ENCODE data around the gene IL20RB. TPM values are rescaled to one million over a fixed set of nuclear protein-coding genes. Genes with fewer than 3 reads are reported as not detected.
"Not testable (repeated sequence)": the region's sequence is repeated elsewhere in the genome, so short reads cannot be mapped to it uniquely, and the experiment has no call there.

The IL20RB gene
- total and polyA plus RNA-seq, 9 donors: 0.35 to 1.7 (median 0.60) TPM

DNA sequence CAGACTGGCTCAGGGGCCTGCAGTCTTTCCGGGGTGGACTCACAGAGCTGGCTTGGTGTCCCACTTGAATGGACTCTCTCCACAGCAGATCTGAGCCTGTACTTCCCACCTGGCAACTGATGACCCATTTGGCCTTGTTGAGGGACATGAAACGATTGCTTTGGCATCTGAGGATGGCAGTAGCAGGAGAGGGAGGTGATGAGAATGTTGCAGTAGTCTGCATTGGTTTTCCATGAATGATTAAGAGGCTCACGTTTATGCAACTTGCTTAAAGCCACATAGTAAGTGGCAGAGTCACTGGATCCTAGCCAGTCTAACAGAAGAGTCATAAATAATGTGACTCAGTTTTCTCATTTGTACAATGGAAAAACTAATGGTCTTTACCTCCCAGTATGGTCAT, 21.9 kb downstream of the IL20RB start:
- intact Hi-C loops (cut with DNase I): no loop called here
- Histone ChIP-seq H3K27ac (no peak overlapping the region), H3K4me3 (no peak overlapping the region), H3K9me3 (no peaks in the 10 kb centered on the region), H3K4me1 (ENCODE audit: insufficient read depth) (no peaks in the 10 kb centered on the region), H3K27me3 (no peaks in the 10 kb centered on the region), H3K36me3 (no peaks in the 10 kb centered on the region)
- WGBS, 3 donors: 73 to 83% (median 73%) methylated on average over 3 of the region's 3 CpGs
- DNase-seq: no peak
- TF ChIP-seq, protein P1, sequence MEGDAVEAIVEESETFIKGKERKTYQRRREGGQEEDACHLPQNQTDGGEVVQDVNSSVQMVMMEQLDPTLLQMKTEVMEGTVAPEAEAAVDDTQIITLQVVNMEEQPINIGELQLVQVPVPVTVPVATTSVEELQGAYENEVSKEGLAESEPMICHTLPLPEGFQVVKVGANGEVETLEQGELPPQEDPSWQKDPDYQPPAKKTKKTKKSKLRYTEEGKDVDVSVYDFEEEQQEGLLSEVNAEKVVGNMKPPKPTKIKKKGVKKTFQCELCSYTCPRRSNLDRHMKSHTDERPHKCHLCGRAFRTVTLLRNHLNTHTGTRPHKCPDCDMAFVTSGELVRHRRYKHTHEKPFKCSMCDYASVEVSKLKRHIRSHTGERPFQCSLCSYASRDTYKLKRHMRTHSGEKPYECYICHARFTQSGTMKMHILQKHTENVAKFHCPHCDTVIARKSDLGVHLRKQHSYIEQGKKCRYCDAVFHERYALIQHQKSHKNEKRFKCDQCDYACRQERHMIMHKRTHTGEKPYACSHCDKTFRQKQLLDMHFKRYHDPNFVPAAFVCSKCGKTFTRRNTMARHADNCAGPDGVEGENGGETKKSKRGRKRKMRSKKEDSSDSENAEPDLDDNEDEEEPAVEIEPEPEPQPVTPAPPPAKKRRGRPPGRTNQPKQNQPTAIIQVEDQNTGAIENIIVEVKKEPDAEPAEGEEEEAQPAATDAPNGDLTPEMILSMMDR (IDR thresholded peaks at IDR 0.05): no peak

DNA sequence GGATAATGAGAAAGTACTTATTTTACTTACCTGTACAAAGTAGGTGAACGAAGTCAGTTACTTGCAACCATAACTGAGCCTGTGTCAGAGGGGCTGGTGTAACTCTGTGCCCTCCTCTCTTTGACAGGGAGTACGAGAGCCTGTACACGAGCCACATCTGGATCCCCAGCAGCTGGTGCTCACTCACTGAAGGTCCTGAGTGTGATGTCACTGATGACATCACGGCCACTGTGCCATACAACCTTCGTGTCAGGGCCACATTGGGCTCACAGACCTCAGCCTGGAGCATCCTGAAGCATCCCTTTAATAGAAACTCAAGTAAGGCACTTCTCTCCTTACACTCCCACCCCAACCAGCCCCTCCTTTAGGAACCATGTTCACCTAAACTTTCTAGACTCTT, 24.2 kb downstream of the IL20RB start:
- TF ChIP-seq, protein P1 (IDR thresholded peaks at IDR 0.05): no peak
- TF ChIP-seq EP300 (IDR thresholded peaks at IDR 0.05) (no peak), POLR2A (IDR thresholded peaks at IDR 0.05) (no peak)
- H3K27me3 ChIP-seq: no peaks in the 10 kb centered on the region
- no peak overlapping the region for H3K4me3 ChIP-seq
- DNase-seq: no peak
- H3K36me3 ChIP-seq: no peaks in the 10 kb centered on the region
- intact Hi-C loops (cut with DNase I): no loop called here
- no peaks in the 10 kb centered on the region for H3K4me1 ChIP-seq (ENCODE audit: insufficient read depth)
- WGBS, 3 donors: 82 to 89% (median 83%) methylated on average over 5 of the region's 5 CpGs
- no peak overlapping the region for H3K27ac ChIP-seq
- no peaks in the 10 kb centered on the region for H3K9me3 ChIP-seq

DNA sequence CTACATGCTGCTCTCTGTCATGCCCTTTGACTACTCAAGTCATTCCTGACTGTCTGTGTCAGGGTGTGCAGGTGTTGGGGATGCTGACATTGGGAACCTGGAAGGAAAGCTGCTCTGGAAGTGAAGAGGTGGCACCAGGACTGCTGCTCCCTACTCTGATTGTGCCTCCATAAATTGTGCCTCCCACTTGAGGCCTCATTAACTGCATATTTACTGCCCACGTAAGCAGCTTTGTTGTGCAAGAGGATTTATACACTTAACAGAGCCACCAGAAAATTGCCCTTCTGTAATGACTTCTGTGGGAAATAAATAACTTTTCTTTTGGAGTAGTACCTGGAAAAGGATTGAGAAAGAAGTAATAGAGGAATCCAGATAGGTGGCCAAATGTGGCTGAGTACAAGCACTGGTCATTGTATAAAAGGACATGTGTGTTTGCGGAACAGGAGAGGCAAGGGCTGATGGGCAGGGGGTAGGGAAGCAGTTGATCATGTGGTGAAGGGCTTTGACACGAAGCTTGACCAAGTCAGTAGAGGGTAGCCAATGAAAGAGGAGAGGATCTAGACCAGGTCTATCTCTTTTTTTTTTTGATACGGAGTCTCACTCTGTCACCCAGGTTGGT, 24.8 kb downstream of the IL20RB start:
- 85 to 94% (median 93%) methylated on average over 4 of the region's 4 CpGs for WGBS, 3 donors
- intact Hi-C loops (cut with DNase I): no loop called here
- Histone ChIP-seq H3K4me3 (no peak overlapping the region), H3K9me3 (no peaks in the 10 kb centered on the region), H3K36me3 (no peaks in the 10 kb centered on the region), H3K4me1 (ENCODE audit: insufficient read depth) (no peaks in the 10 kb centered on the region), H3K27me3 (no peaks in the 10 kb centered on the region), H3K27ac (no peak overlapping the region)
- TF ChIP-seq, protein P1 (IDR thresholded peaks at IDR 0.05): no peak
- no peak for TF ChIP-seq EP300 (IDR thresholded peaks at IDR 0.05)
- TF ChIP-seq POLR2A (IDR thresholded peaks at IDR 0.05): no peak
- no peak for DNase-seq

DNA sequence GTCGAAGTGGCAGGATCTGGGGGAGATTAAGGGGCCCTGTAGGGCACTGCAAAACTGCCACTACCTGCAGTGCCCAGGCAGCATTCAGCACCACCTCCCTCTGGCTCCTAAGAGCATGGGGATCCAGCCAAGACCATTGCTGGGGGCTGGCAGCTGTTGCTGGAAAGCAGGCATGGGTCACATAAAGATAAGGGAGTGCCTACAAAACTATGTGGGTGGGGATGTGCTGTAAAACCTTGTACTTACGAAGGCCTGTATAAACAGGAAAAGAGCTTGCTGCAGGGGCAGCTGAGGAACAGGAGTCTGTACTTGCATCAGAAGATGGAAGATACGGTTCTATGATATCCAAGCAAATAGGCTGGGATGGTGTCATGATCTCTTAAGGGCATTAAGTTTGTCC, 27.1 kb downstream of the IL20RB start:
- Histone ChIP-seq H3K27me3 (no peaks in the 10 kb centered on the region), H3K4me1 (ENCODE audit: insufficient read depth) (no peaks in the 10 kb centered on the region), H3K9me3 (no peaks in the 10 kb centered on the region), H3K27ac (no peak overlapping the region), H3K4me3 (no peak overlapping the region), H3K36me3 (no peaks in the 10 kb centered on the region)
- intact Hi-C loops (cut with DNase I): no loop called here
- 33 to 45% (median 45%) methylated on average over 3 of the region's 3 CpGs for WGBS, 3 donors
- DNase-seq: no peak
- TF ChIP-seq EP300 (IDR thresholded peaks at IDR 0.05) (no peak), POLR2A (IDR thresholded peaks at IDR 0.05) (no peak)
- TF ChIP-seq, protein P1 (IDR thresholded peaks at IDR 0.05): no peak

DNA sequence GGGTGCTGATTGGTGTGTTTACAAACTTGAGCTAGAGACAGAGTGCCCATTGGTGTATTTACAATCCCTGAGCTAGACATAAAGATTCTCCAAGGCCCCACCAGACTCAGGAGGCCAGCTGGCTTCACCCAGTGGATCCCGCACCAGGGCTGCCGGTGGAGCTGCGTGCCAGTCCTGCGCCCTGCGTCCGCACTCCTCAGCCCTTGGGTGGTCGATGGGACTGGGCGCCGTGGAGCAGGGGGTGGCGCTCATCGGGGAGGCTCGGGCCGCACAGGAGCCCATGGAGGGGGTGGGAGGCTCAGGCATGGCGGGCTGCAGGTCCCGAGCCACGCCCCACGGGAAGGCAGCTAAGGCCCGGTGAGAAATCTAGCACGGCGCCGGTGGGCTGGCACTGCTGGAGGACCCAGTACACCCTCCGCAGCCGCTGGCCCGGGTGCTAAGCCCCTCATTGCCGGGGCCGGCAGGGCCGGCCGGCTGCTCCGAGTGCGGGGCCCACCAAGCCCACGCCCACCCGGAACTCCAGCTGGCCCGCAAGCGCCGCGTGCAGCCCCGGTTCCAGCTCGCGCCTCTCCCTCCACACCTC, 29.7 kb downstream of the IL20RB start:
- H3K27ac ChIP-seq; H3K4me1 ChIP-seq (ENCODE audit: insufficient read depth); H3K9me3 ChIP-seq; H3K4me3 ChIP-seq; intact Hi-C loops (cut with DNase I); DNase-seq; H3K36me3 ChIP-seq; H3K27me3 ChIP-seq: not testable (repeated sequence)
- 95 to 98% (median 97%) methylated on average over 36 to 39 of the region's 39 CpGs for WGBS, 3 donors
